HepG2 (cell line): ENCODE results near the gene ARFGAP2. TPM values are rescaled to one million over a fixed set of nuclear protein-coding genes. Genes with fewer than 3 reads are reported as not detected.
A peak's percentile ranks its signal among the peaks of the same experiment; 100 is the strongest.

Experiments
- GMEB2 ChIP-seq: IDR thresholded peaks from 2 replicates; pipeline ENCODE4 v1.6.1; 2016; ENCODE audit warnings: missing biosample characterization, missing genetic modification reagents, low read depth
- IRF9 ChIP-seq: sonication (generic); formaldehyde crosslinking; IDR thresholded peaks from 2 replicates; pipeline ENCODE4 v1.8.0; 2022; ENCODE audit warnings: missing genetic modification reagents, mild to moderate bottlenecking, borderline replicate concordance
- KIAA2018 ChIP-seq: sonication (generic); formaldehyde crosslinking; IDR thresholded peaks from 2 replicates; pipeline ENCODE4 v1.5.0; 2020; ENCODE audit warnings: mild to moderate bottlenecking, missing genetic modification reagents, borderline replicate concordance
- MTA1 ChIP-seq: sonication (generic); formaldehyde crosslinking; IDR thresholded peaks from 2 replicates; pipeline ENCODE4 v1.4.0; 2020; ENCODE audit warnings: missing genetic modification reagents, mild to moderate bottlenecking, borderline replicate concordance
- THAP7 ChIP-seq: sonication (generic); formaldehyde crosslinking; IDR thresholded peaks from 2 replicates; pipeline ENCODE4 v1.8.1; 2023; ENCODE audit warnings: mild to moderate bottlenecking, missing genetic modification reagents
- TMF1 ChIP-seq: sonication (generic); formaldehyde crosslinking; IDR thresholded peaks from 2 replicates; pipeline ENCODE4 v1.8.1; 2022; ENCODE audit warnings: low read depth, missing genetic modification reagents
- ZBTB39 ChIP-seq: sonication (generic); formaldehyde crosslinking; IDR thresholded peaks from 2 replicates; pipeline ENCODE4 v1.5.0; 2020; ENCODE audit warnings: missing genetic modification reagents
- ZFX ChIP-seq: sonication (generic); formaldehyde crosslinking; IDR thresholded peaks from 2 replicates; pipeline ENCODE4 v1.4.0; 2020; ENCODE audit warnings: mild to moderate bottlenecking, low read depth, missing genetic modification reagents, moderate library complexity
- ZNF282 ChIP-seq: fragments of 450-650 bp; IDR thresholded peaks from 2 replicates; pipeline ENCODE4 v1.6.1; 2018; ENCODE audit not compliant: partially characterized antibody
- ZNF329 ChIP-seq: sonication (generic); formaldehyde crosslinking; IDR thresholded peaks from 2 replicates; pipeline ENCODE4 v1.9.0; 2021; ENCODE audit warnings: low read depth, mild to moderate bottlenecking, missing genetic modification reagents
- ZNF335 ChIP-seq: sonication (generic); formaldehyde crosslinking; IDR thresholded peaks from 2 replicates; pipeline ENCODE4 v1.4.0; 2020; ENCODE audit warnings: missing genetic modification reagents
- ZNF614 ChIP-seq: IDR thresholded peaks from 2 replicates; pipeline ENCODE4 v1.6.1; 2018; ENCODE audit warnings: missing biosample characterization, missing genetic modification reagents, inconsistent platforms, borderline replicate concordance
- polyA plus RNA-seq, 8 experiments: library from polyadenylated mRNA; depleted of rRNA in 3 of 8; stranded (reverse) in 7 of 8; unstranded in 1 of 8; fragments of >200 nt; fragmentation: Illumina TruSeq in 4 of 8; extraction: Trizol in 4 of 8; gene quantifications; 2 replicates each; pipeline versions ENCODE4 v1.2.1 to v1.2.3, GENCODE V29; 2011 to 2016; ENCODE audit warnings: low read depth in 4 of 8, missing spikeins in 1 of 8, mixed read lengths in 1 of 8; ENCODE audit not compliant: insufficient read depth in 1 of 8
- total RNA-seq, 5 experiments: library from RNA; depleted of rRNA; stranded (reverse); fragments of >200 nt; fragmentation: Illumina TruSeq; extraction: Trizol; gene quantifications; 2 replicates each; pipeline ENCODE4 v1.2.3, GENCODE V29; 2016; ENCODE audit warnings: low read depth in 1 of 5

The ARFGAP2 gene
- total and polyA plus RNA-seq, 2 of the 13 experiments (the other 11 are each of a cell fraction or from before 2014, with no cell fraction given), result 32.3 to 75.3 TPM

GRCh38 chr11:47176328-47177228 lies at the start of gene ARFGAP2 (continued):
- no peak for TF ChIP-seq ZBTB39 (CRISPR knock-in tag)
- TF ChIP-seq ZFX (CRISPR knock-in tag), result peak; percentile 87
- TF ChIP-seq TMF1 (CRISPR knock-in tag), result no peak
- no peak for TF ChIP-seq ZNF335
- no peak for TF ChIP-seq THAP7 (CRISPR knock-in tag)
- TF ChIP-seq KIAA2018, result no peak
- TF ChIP-seq ZNF329 (CRISPR knock-in tag), result no peak
- TF ChIP-seq MTA1 (CRISPR knock-in tag), result 0 out of 2 replicates have a peak, but pooled peaks have one; percentile 21
- no peak for TF ChIP-seq ZNF282
- no peak for TF ChIP-seq ZNF614 (CRISPR knock-in tag)
- no peak; the same call in 1 of the 2 replicates for TF ChIP-seq GMEB2 (CRISPR knock-in tag)
- no peak; the same call in 1 of the 2 replicates for TF ChIP-seq IRF9 (CRISPR knock-in tag)
